Stomach (tissue), 4 donors: Measurements from ENCODE around the gene NELFE.

Experiments used
- CTCF ChIP-seq, 7 experiments: fragments of 450-650 bp in 4 of 7; fragments of 200-600 bp in 3 of 7; sonication (generic) in 3 of 7; IDR thresholded peaks; one replicate each; pipeline ENCODE4 v1.5.1; 2016 to 2019; ENCODE audit warnings: antibody characterized with exemption in 7 of 7, control low read depth in 2 of 7, mild to moderate bottlenecking in 1 of 7
- POLR2A ChIP-seq, 4 donors: fragments of 450-650 bp; IDR thresholded peaks; one replicate each; pipeline ENCODE4 v1.6.1; 2016; ENCODE audit warnings: antibody characterized with exemption in 4 of 4, control low read depth in 2 of 4, mild to moderate bottlenecking in 1 of 4, moderate library complexity in 1 of 4

DNA sequence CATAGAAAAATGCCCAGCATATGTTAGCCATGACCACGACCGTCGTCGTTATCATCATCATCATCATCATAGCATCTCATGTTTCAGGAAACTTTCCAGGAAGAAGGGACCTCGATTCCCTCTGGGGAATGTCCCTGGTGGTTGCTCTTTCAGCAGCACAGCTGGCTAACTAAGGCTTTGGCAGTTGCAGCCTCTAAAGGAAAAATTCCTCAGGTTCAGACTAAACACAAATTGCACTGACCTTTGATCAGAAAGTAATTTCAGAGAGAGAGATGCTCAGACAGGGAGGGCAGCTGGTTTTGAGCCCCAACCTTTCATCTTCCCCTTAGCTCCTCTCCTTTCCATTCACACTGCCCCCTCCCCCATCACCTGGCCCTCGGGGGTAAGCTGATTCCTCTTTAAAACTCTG is 18.5 kb downstream of the NELFE start:
- no peak for TF ChIP-seq CTCF (IDR thresholded peaks at IDR 0.05)
- no peak for TF ChIP-seq POLR2A (IDR thresholded peaks at IDR 0.05)
